Measurements from ENCODE around the gene RIN1. TPM values are rescaled to one million over a fixed set of nuclear protein-coding genes. Genes with fewer than 3 reads are reported as not detected.

Gene RIN1
- total RNA-seq, 1 donor from 2014 or later, result 3.8 TPM

- no peak for TF ChIP-seq CTCF (IDR thresholded peaks at IDR 0.05; ENCODE audit: insufficient read depth, low read length, poor library complexity, severe bottlenecking)
- peaks cover 31% of the 10 kb centered on the region for H3K27me3 ChIP-seq (ENCODE audit: control insufficient read depth, insufficient read depth, low read length)
- DNase-seq (ENCODE audit: low read depth), result no peak
- H3K4me3 ChIP-seq (ENCODE audit: low read depth, low read length), result no peak overlapping the region
- no peaks in the 10 kb centered on the region for H3K36me3 ChIP-seq (ENCODE audit: control insufficient read depth, insufficient read depth, low read length)
Observed at GRCh38 chr11:66291303-66291705, 44.9 kb downstream of the RIN1 start.

- no peak for TF ChIP-seq CTCF (IDR thresholded peaks at IDR 0.05; ENCODE audit: insufficient read depth, low read length, poor library complexity, severe bottlenecking)
- H3K36me3 ChIP-seq (ENCODE audit: control insufficient read depth, insufficient read depth, low read length), result no peaks in the 10 kb centered on the region
- no peak overlapping the region for H3K4me3 ChIP-seq (ENCODE audit: low read depth, low read length)
- no peak for DNase-seq (ENCODE audit: low read depth)
- H3K27me3 ChIP-seq (ENCODE audit: control insufficient read depth, insufficient read depth, low read length), result peaks cover 30% of the 10 kb centered on the region
Observed at GRCh38 chr11:66290330-66290621, 46.0 kb downstream of the RIN1 start.

GRCh38 chr11:66289548-66290329 lies 46.5 kb downstream of the RIN1 start:
- no peak for TF ChIP-seq CTCF (IDR thresholded peaks at IDR 0.05; ENCODE audit: insufficient read depth, low read length, poor library complexity, severe bottlenecking)
- DNase-seq (ENCODE audit: low read depth), result no peak
- peaks cover 29% of the 10 kb centered on the region for H3K27me3 ChIP-seq (ENCODE audit: control insufficient read depth, insufficient read depth, low read length)
- H3K36me3 ChIP-seq (ENCODE audit: control insufficient read depth, insufficient read depth, low read length), result no peaks in the 10 kb centered on the region
- peak overlapping the region; percentile 57 for H3K4me3 ChIP-seq (ENCODE audit: low read depth, low read length)

- peak within 1 kb of the TSS; percentile 74 for H3K4me3 ChIP-seq (ENCODE audit: low read depth, low read length)
- DNase-seq (ENCODE audit: low read depth), result peak; percentile 97
- no peaks in the 10 kb centered on the region for H3K36me3 ChIP-seq (ENCODE audit: control insufficient read depth, insufficient read depth, low read length)
- peaks cover 25% of the 10 kb centered on the region for H3K27me3 ChIP-seq (ENCODE audit: control insufficient read depth, insufficient read depth, low read length)
- no peak for TF ChIP-seq CTCF (IDR thresholded peaks at IDR 0.05; ENCODE audit: insufficient read depth, low read length, poor library complexity, severe bottlenecking)
Observed at GRCh38 chr11:66288671-66289547, 47.3 kb downstream of the RIN1 start, which contains the start of gene YIF1A. TSS of gene YIF1A (minus strand) at chr11:66289143. CDS start at chr11:66288985, 158 bp downstream.

GRCh38 chr11:66287889-66288670 lies 48.2 kb downstream of the RIN1 start:
- DNase-seq (ENCODE audit: low read depth), result no peak
- peak overlapping the region; percentile 74 for H3K4me3 ChIP-seq (ENCODE audit: low read depth, low read length)

More at GRCh38 chr11:66287889-66288670, 48.2 kb downstream of the RIN1 start:
- H3K27me3 ChIP-seq (ENCODE audit: control insufficient read depth, insufficient read depth, low read length), result peaks cover 20% of the 10 kb centered on the region
- TF ChIP-seq CTCF (IDR thresholded peaks at IDR 0.05; ENCODE audit: insufficient read depth, low read length, poor library complexity, severe bottlenecking), result no peak
- no peaks in the 10 kb centered on the region for H3K36me3 ChIP-seq (ENCODE audit: control insufficient read depth, insufficient read depth, low read length)
